Trophoblast cell (in vitro differentiated cells and primary cell): ENCODE data around the gene POU2AF2.

ENCODE experiments used
- DNase-seq, 2 donors: peaks; one replicate each; pipeline ENCODE4 v3.0.0-alpha.2; 2016
- H2AFZ ChIP-seq: 2 replicates; pipeline ENCODE4 v1.6.1; 2013; ENCODE audit warnings: low read length, moderate library complexity, mild to moderate bottlenecking; ENCODE audit not compliant: insufficient read depth, poor library complexity
- H2AK5ac ChIP-seq: 2 replicates; pipeline ENCODE4 v1.6.1; 2013; ENCODE audit warnings: mild to moderate bottlenecking, low read length
- H2BK120ac ChIP-seq: 2 replicates; pipeline ENCODE4 v1.6.1; 2013; ENCODE audit warnings: low read length, mild to moderate bottlenecking, moderate library complexity; ENCODE audit not compliant: insufficient read depth, poor library complexity
- H2BK12ac ChIP-seq: 2 replicates; pipeline ENCODE4 v1.6.1; 2013; ENCODE audit warnings: mild to moderate bottlenecking, low read length, moderate library complexity
- H2BK5ac ChIP-seq: 2 replicates; pipeline ENCODE4 v1.6.1; 2013; ENCODE audit warnings: low read length, low read depth, moderate library complexity, mild to moderate bottlenecking; ENCODE audit not compliant: poor library complexity
- H3K14ac ChIP-seq: 2 replicates; pipeline ENCODE4 v1.6.1; 2013; ENCODE audit warnings: mild to moderate bottlenecking, low read length
- H3K18ac ChIP-seq: 2 replicates; pipeline ENCODE4 v1.6.1; 2013; ENCODE audit warnings: mild to moderate bottlenecking, low read length
- H3K23ac ChIP-seq: 2 replicates; pipeline ENCODE4 v1.6.1; 2013; ENCODE audit warnings: low read length
- H3K27ac ChIP-seq: 2 replicates; pipeline ENCODE4 v1.5.1; 2013; ENCODE audit warnings: low read depth, mild to moderate bottlenecking, inconsistent platforms, low read length, moderate library complexity
- H3K27me3 ChIP-seq: 2 replicates; pipeline ENCODE4 v1.6.1; 2013; ENCODE audit warnings: inconsistent platforms, mild to moderate bottlenecking, low read length, moderate library complexity; ENCODE audit not compliant: insufficient read depth
- H3K36me3 ChIP-seq, 2 experiments: 1 replicate in 1 of 2; 2 replicates in 1 of 2; pipeline ENCODE4 v1.6.1; 2013; ENCODE audit warnings: low read length in 2 of 2, mild to moderate bottlenecking in 2 of 2, moderate library complexity in 1 of 2; ENCODE audit not compliant: insufficient read depth in 2 of 2, control insufficient read depth in 1 of 2
- H3K4ac ChIP-seq: 2 replicates; pipeline ENCODE4 v1.6.1; 2013; ENCODE audit warnings: low read depth, mild to moderate bottlenecking, low read length, moderate library complexity
- H3K4me1 ChIP-seq, 2 experiments: 1 replicate in 1 of 2; 2 replicates in 1 of 2; pipeline ENCODE4 v1.6.1; 2013; ENCODE audit warnings: low read length in 2 of 2, mild to moderate bottlenecking in 2 of 2, moderate library complexity in 1 of 2; ENCODE audit not compliant: insufficient read depth in 2 of 2, control insufficient read depth in 1 of 2
- H3K4me2 ChIP-seq: 2 replicates; pipeline ENCODE4 v1.6.1; 2013; ENCODE audit warnings: inconsistent platforms, mild to moderate bottlenecking, low read length, moderate library complexity
- H3K4me3 ChIP-seq: 2 replicates; pipeline ENCODE4 v1.5.1; 2013; ENCODE audit warnings: mild to moderate bottlenecking, low read depth, low read length, inconsistent platforms
- H3K79me1 ChIP-seq: one replicate; pipeline ENCODE4 v1.6.1; 2013; ENCODE audit warnings: low read length
- H3K79me2 ChIP-seq: 2 replicates; pipeline ENCODE4 v1.6.1; 2013; ENCODE audit warnings: low read length, mild to moderate bottlenecking; ENCODE audit not compliant: control insufficient read depth, insufficient read depth, poor library complexity
- H3K9ac ChIP-seq: 2 replicates; pipeline ENCODE4 v1.6.1; 2013; ENCODE audit warnings: mild to moderate bottlenecking, low read length
- H3K9me3 ChIP-seq: 2 replicates; pipeline ENCODE4 v1.6.1; 2013; ENCODE audit warnings: low read depth, mild to moderate bottlenecking, control low read depth, inconsistent platforms, low read length; ENCODE audit not compliant: insufficient read depth
- H4K12ac ChIP-seq: 2 replicates; pipeline ENCODE4 v1.6.1; 2013; ENCODE audit warnings: low read depth, mild to moderate bottlenecking, low read length, moderate library complexity
- H4K8ac ChIP-seq: 2 replicates; pipeline ENCODE4 v1.6.1; 2013; ENCODE audit warnings: low read depth, mild to moderate bottlenecking, low read length, moderate library complexity
- H4K91ac ChIP-seq: one replicate; pipeline ENCODE4 v1.6.1; 2013; ENCODE audit warnings: low read depth, mild to moderate bottlenecking, low read length, moderate library complexity
- WGBS: extraction: QIAGEN DNeasy Blood & Tissue Kit; methylation state at CpG from one replicate; pipeline ENCODE4 v1.1.7; 2013; ENCODE audit warnings: missing lambda C conversion rate; ENCODE audit not compliant: insufficient read length, insufficient coverage; ENCODE audit errors: extremely low coverage; 5-methylcytosine and 5-hydroxymethylcytosine counted together

The POU2AF2 gene

GRCh38 chr11:111327908-111328624 lies 82.5 kb downstream of the POU2AF2 start:
- H3K9me3 ChIP-seq, result peaks cover 3% of the 10 kb centered on the region
- H4K8ac ChIP-seq, result no peak overlapping the region
- no peak overlapping the region for H2BK120ac ChIP-seq
- no peak overlapping the region for H2AFZ ChIP-seq
- H3K4me1 ChIP-seq, result peaks cover 2 to 13% of the 10 kb centered on the region in 2 experiments
- no peak overlapping the region for H3K18ac ChIP-seq
- no peak overlapping the region for H3K9ac ChIP-seq
- no peak overlapping the region for H2BK12ac ChIP-seq
- H3K4me3 ChIP-seq, result no peak overlapping the region
- no peak overlapping the region for H3K27ac ChIP-seq
- no peak overlapping the region for H4K91ac ChIP-seq
- no peaks in the 10 kb centered on the region for H3K79me2 ChIP-seq
- no peak overlapping the region for H3K23ac ChIP-seq
- no peak overlapping the region for H3K14ac ChIP-seq
- no peak overlapping the region for H2BK5ac ChIP-seq
- H3K4ac ChIP-seq, result no peak overlapping the region
- no peak overlapping the region for H4K12ac ChIP-seq
- no CpG with 5 or more reads among the region's 8 CpGs for WGBS
- peak; percentile 24 to 56 for DNase-seq
- H3K27me3 ChIP-seq, result no peaks in the 10 kb centered on the region
- H3K4me2 ChIP-seq, result no peak overlapping the region
- H3K36me3 ChIP-seq, result no peaks in the 10 kb centered on the region
- no peak overlapping the region for H2AK5ac ChIP-seq
- peaks cover 13% of the 10 kb centered on the region for H3K79me1 ChIP-seq

GRCh38 chr11:111329306-111330204 lies 84.0 kb downstream of the POU2AF2 start:
- no CpG with 5 or more reads among the region's 7 CpGs for WGBS
- H3K14ac ChIP-seq, result no peak overlapping the region
- H3K18ac ChIP-seq, result no peak overlapping the region
- no peaks in the 10 kb centered on the region for H3K36me3 ChIP-seq
- H2AK5ac ChIP-seq, result no peak overlapping the region
- H3K79me2 ChIP-seq, result no peaks in the 10 kb centered on the region
- no peak overlapping the region for H3K4me3 ChIP-seq
- no peak overlapping the region for H4K8ac ChIP-seq
- no peak overlapping the region for H3K4ac ChIP-seq
- H2BK120ac ChIP-seq, result no peak overlapping the region
- H3K4me2 ChIP-seq, result no peak overlapping the region
- no peak overlapping the region for H3K23ac ChIP-seq
- H3K79me1 ChIP-seq, result peaks cover 14% of the 10 kb centered on the region
- H3K27ac ChIP-seq, result no peak overlapping the region
- no peak overlapping the region for H2BK5ac ChIP-seq
- no peak overlapping the region for H3K9ac ChIP-seq
- H3K27me3 ChIP-seq, result no peaks in the 10 kb centered on the region
- DNase-seq, result no peak
- H2BK12ac ChIP-seq, result peak overlapping the region; percentile 20
- H4K91ac ChIP-seq, result no peak overlapping the region
- peaks cover 8 to 18% of the 10 kb centered on the region in 2 experiments for H3K4me1 ChIP-seq
- no peak overlapping the region for H2AFZ ChIP-seq
- H3K9me3 ChIP-seq, result peaks cover 3% of the 10 kb centered on the region
- H4K12ac ChIP-seq, result no peak overlapping the region

GRCh38 chr11:111330234-111330893 lies 84.8 kb downstream of the POU2AF2 start:
- no peak for DNase-seq
- H2BK120ac ChIP-seq, result no peak overlapping the region
- no peak overlapping the region for H3K9ac ChIP-seq
- no peak overlapping the region for H4K91ac ChIP-seq
- no peak overlapping the region for H3K4me2 ChIP-seq
- H2AFZ ChIP-seq, result no peak overlapping the region
- no peak overlapping the region for H3K27ac ChIP-seq
- WGBS, result no CpG with 5 or more reads among the region's 2 CpGs
- H3K9me3 ChIP-seq, result peaks cover 3% of the 10 kb centered on the region
- no peak overlapping the region for H2BK5ac ChIP-seq
- no peak overlapping the region for H4K8ac ChIP-seq
- no peaks in the 10 kb centered on the region for H3K27me3 ChIP-seq
- H3K36me3 ChIP-seq, result no peaks in the 10 kb centered on the region
- H3K14ac ChIP-seq, result no peak overlapping the region
- H3K23ac ChIP-seq, result no peak overlapping the region
- H4K12ac ChIP-seq, result no peak overlapping the region
- peaks cover 14 to 23% of the 10 kb centered on the region in 2 experiments for H3K4me1 ChIP-seq
- no peaks in the 10 kb centered on the region for H3K79me2 ChIP-seq
- H3K4ac ChIP-seq, result no peak overlapping the region
- H2BK12ac ChIP-seq, result no peak overlapping the region
- no peak overlapping the region for H3K4me3 ChIP-seq
- no peak overlapping the region for H3K18ac ChIP-seq
- peaks cover 12% of the 10 kb centered on the region for H3K79me1 ChIP-seq
- H2AK5ac ChIP-seq, result no peak overlapping the region

- no peak overlapping the region for H2AK5ac ChIP-seq
- H3K9ac ChIP-seq, result no peak overlapping the region
- no peak overlapping the region for H3K4me3 ChIP-seq
- H3K79me2 ChIP-seq, result no peaks in the 10 kb centered on the region
- no peak overlapping the region for H3K18ac ChIP-seq
- peak overlapping the region; percentile 45 for H2BK120ac ChIP-seq
- peaks cover 3% of the 10 kb centered on the region for H3K9me3 ChIP-seq
- H3K27me3 ChIP-seq, result no peaks in the 10 kb centered on the region
- no peak overlapping the region for H3K23ac ChIP-seq
- peak overlapping the region; percentile 42 for H2BK12ac ChIP-seq
- no peak overlapping the region for H4K12ac ChIP-seq
- no peak for DNase-seq
- peak overlapping the region; percentile 8 for H3K14ac ChIP-seq
- no peak overlapping the region for H3K4ac ChIP-seq
- H2BK5ac ChIP-seq, result no peak overlapping the region
- peaks cover 20% of the 10 kb centered on the region for H3K79me1 ChIP-seq
- no peak overlapping the region for H3K4me2 ChIP-seq
- no peak overlapping the region for H4K91ac ChIP-seq
- no CpG with 5 or more reads among the region's 4 CpGs for WGBS
- H3K4me1 ChIP-seq, result peaks cover 27 to 37% of the 10 kb centered on the region in 2 experiments
- H4K8ac ChIP-seq, result no peak overlapping the region
- no peak overlapping the region for H3K27ac ChIP-seq
- no peak overlapping the region for H2AFZ ChIP-seq
- H3K36me3 ChIP-seq, result no peaks in the 10 kb centered on the region
Measured at GRCh38 chr11:111331711-111332479, 86.4 kb downstream of the POU2AF2 start.
